ENCODE results near the gene CCR7. TPM values are rescaled to one million over a fixed set of nuclear protein-coding genes. Genes with fewer than 3 reads are reported as not detected.
"Not testable (repeated sequence)": the region's sequence is repeated elsewhere in the genome, so short reads cannot be mapped to it uniquely, and the experiment has no call there.

Gene CCR7
- total RNA-seq, 1 donor from 2014 or later: not detected

DNA sequence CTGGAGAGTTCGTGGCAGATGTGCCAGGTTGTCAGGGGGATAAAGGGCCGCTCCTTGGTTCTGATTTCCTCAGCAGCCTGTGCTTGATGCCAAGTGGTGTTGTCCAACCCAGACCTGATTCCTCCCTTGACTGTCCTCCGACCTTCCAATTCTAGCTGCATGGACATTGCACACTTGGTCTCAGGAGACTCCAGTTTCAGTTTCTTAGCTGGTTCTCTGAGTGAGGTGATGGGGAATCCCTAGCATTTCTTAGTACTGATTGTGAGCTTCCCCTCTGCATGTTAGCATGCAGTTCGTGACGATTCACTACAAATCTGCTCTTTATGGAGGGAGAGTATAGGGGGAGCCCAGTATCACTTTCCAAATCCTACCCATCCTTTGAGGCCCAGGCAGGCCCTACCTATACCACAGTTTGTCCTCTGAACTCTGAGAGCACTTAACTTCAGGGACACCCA, 12.4 kb upstream of the CCR7 start:
- DNase-seq (ENCODE audit: low read depth): no peak
- TF ChIP-seq, protein P1, sequence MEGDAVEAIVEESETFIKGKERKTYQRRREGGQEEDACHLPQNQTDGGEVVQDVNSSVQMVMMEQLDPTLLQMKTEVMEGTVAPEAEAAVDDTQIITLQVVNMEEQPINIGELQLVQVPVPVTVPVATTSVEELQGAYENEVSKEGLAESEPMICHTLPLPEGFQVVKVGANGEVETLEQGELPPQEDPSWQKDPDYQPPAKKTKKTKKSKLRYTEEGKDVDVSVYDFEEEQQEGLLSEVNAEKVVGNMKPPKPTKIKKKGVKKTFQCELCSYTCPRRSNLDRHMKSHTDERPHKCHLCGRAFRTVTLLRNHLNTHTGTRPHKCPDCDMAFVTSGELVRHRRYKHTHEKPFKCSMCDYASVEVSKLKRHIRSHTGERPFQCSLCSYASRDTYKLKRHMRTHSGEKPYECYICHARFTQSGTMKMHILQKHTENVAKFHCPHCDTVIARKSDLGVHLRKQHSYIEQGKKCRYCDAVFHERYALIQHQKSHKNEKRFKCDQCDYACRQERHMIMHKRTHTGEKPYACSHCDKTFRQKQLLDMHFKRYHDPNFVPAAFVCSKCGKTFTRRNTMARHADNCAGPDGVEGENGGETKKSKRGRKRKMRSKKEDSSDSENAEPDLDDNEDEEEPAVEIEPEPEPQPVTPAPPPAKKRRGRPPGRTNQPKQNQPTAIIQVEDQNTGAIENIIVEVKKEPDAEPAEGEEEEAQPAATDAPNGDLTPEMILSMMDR (conservative IDR thresholded peaks at IDR 0.05; ENCODE audit: low read depth, low read length): no peak
- H3K4me3 ChIP-seq (ENCODE audit: low read depth, low read length): no peak overlapping the region

DNA sequence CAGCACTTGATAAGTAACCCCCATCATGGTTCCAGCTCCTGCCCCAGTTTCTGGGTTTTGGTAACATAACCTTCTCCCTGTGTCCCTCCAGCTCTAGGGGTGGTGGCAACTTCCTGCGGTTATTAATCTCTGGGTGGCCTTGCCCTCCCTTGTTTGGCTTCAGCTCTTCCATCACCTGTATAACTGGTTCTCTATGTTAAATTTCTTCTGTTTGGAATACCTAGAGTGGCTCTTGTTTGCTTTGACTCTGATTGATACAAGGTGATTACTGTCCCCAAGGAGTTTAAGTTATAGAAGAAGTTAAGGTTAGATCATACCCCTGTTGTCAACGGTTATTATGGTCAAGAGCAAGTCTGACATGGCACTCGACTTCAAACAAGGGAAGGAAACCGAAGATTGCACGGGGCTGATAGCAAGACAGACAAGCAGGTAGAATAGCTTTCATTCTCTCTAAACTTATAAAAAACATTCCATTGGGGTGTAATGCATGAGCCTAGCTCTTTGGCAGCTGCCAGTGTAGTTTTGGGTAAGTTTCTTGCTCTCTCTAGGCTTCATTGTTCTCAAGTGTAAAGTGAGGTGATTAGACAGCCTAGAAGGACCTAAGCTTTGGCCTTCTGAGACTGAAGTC, 11.0 kb upstream of the CCR7 start:
- no peak for DNase-seq (ENCODE audit: low read depth)
- H3K4me3 ChIP-seq (ENCODE audit: low read depth, low read length): no peak overlapping the region
- TF ChIP-seq, protein P1 (conservative IDR thresholded peaks at IDR 0.05; ENCODE audit: low read depth, low read length): no peak

DNA sequence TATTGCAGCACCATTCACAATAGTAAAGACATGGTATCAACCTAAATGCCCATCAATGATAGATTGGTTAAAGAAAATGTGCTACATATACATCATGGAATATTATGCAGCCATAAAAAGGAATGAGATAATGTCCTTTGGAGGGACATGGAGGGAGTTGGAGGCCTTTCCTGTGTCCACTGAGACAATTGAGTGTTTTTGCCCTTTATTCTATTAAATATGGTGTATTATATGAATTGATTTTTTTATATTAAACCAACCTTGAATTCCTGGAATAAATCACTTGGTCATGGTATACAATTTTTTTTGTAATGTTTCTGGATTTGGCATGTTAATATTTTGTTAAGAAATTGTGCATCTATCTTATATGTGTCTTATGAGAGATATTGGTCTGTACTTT, 9.0 kb upstream of the CCR7 start:
- no peak for DNase-seq (ENCODE audit: low read depth)
- TF ChIP-seq, protein P1 (conservative IDR thresholded peaks at IDR 0.05; ENCODE audit: low read depth, low read length): no peak
- H3K4me3 ChIP-seq (ENCODE audit: low read depth, low read length): no peak overlapping the region

DNA sequence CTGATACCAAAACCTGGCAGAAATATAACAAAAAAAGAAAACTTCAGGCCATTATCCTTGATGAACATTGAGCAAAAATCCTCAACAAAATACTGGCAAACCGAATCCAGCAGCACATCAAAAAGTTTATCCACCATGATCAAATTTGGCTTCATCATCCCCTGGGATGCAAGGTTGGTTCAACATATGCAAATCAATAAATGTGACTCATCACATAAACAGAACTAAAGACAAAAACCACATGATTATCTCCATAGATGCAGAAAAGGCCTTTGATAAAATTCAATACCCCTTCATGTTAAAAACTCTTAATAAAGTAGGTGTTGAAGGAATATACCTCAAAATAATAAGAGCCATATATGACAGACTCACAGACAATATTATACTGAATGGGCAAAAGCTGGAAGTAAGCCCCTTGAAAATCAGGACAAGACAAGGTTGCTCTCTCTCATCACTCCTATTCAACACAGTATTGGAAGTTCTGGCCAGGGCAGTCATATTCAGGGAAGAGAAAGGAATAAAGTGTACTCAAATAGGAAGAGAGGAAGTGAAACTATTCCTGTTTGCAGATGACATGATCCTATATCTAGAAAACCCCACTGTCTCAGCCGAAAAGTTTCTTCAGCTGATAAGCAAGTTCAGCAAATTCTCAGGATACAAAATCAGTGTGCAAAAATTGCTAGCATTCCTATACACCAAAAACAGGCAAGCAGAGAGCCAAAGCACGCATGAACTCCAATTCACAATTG, 7.1 kb upstream of the CCR7 start:
- H3K4me3 ChIP-seq (ENCODE audit: low read depth, low read length); DNase-seq (ENCODE audit: low read depth): not testable (repeated sequence)

DNA sequence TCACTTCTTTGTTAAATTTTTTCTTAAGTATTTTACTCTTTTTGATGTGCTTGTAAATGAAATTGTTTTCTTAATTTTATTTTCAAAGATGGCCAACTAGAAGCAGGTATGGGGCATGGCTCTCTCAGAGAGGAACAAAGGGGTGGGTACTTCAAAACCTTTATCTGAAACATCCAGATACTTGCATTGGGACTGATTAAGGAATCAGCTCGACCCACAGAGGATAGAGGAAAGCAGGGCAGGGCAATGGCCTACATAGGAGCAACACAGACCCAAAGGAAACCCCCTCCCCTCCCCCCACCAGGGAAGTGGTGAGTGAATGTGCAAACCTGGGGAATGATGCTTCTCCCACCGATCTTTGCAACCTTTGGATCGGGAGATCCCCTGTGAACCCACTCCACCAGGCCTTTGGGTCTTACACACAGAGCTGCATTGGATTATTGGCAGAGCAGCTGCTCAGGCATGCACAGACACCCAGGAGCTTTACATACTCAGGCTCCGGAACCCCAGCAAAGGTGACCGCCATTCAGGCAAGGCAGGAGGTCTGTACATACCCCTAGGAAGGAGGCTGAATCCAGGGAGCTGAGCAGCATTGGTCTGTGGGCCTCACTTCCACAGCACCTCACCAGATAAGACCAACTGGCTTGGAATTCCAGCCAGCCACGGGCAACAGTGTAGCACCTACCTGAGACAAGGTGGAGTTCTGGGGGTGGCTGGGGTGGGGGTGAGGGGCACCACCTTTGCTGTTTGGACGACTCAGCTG, 3.0 kb upstream of the CCR7 start:
- no peak overlapping the region for H3K4me3 ChIP-seq (ENCODE audit: low read depth, low read length)
- TF ChIP-seq, protein P1 (conservative IDR thresholded peaks at IDR 0.05; ENCODE audit: low read depth, low read length): no peak
- DNase-seq (ENCODE audit: low read depth): no peak

DNA sequence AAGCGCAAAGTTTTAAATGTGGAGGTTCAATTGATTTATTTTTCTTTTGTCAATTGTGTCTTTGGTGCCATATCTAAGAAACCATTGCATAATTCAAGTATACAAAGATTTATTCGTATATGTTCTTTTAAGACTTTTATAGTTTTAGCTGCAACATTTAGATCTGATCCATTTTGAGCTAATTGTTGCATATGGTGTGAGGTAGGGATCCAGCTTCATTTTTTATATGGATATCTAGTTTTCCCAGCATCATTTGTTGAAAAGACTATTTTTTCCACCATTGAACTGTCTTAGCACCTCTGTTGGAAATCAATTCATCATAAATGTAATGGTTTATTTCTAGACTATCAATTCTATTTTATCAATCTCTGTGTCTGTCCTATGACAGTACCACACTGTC, 2.1 kb upstream of the CCR7 start:
- DNase-seq (ENCODE audit: low read depth): no peak
- H3K4me3 ChIP-seq (ENCODE audit: low read depth, low read length): no peak overlapping the region
- TF ChIP-seq, protein P1 (conservative IDR thresholded peaks at IDR 0.05; ENCODE audit: low read depth, low read length): no peak

DNA sequence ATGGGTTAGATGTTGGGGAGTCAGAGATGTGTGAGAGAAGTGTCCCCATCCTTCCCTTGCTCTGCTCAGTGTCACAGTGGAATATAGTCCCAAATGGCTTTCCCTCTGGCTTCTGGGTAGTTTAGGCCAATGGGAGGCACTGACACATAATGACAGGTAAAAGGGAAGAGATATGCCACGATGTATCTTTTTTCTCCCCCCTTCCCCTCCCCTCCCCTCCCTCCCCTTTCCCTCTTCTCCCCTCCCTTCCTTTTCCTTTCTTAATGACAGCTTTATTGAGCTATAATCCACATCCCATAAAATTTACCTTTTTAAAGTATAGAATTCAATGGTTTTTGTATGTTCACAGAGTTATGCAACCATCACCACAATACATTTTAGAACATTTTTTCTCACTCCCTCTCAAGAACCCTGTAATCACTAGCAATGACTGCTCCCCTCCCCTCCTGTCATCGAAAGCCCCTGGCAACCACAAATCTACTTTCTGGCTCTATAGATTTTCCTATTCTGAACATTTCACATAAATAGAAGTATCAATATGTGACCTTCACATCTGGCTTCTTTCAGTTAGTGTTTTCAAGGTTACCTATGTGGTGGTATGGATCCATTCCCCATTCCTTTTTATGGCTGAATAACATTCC, 617 bp upstream of the CCR7 start:
- no peak for DNase-seq (ENCODE audit: low read depth)
- H3K4me3 ChIP-seq (ENCODE audit: low read depth, low read length): no peak overlapping the region
- TF ChIP-seq, protein P1 (conservative IDR thresholded peaks at IDR 0.05; ENCODE audit: low read depth, low read length): no peak
